ENCODE measurements around the gene KCNK6.

Gene KCNK6

DNA sequence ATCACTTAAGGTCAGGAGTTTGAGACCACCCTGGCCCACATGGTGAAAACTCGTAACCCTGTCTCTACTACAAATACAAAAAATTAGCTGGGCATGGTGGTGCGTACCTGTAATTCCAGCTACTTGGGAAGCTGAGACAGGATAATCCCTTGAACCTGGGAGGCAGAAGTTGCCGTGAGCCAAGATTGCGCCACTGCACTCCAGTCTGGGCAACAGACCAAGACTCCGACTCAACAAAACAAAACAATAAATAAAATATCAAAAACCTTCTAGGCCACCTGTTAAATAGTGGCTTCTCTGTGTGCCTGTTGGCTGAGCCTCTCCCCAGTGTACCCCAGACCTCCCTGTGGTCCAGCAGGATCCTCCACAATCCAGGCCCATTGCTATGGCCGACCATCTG lies 51.4 kb downstream of the KCNK6 start:
- TF ChIP-seq CTCF (IDR thresholded peaks at IDR 0.05; ENCODE audit: insufficient read depth, low read length, poor library complexity, severe bottlenecking) = no peak
- no peaks in the 10 kb centered on the region for H3K27me3 ChIP-seq (replicated peaks; ENCODE audit: control insufficient read depth, insufficient read depth, low read length)

DNA sequence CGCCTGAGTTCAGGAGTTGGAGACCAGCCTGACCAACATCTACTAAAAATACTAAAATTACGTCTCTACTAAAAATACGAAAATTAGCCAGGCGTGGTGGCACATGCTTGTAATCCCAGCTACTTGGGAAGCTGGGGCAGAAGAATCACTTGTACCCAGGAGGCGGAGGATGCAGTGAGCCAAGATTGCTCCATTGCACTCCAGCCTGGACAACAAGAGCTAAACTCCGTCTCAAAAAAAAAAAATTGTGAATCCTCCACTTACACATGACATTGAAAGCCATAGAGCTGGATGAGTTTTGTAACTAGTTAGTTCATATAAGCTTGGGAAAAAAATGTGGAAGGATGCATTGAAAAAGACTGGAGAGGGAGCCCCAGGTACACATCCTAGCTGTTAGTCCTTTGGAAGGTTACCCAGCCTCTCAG lies 54.3 kb downstream of the KCNK6 start:
- Histone ChIP-seq H3K4me3 (replicated peaks; ENCODE audit: low read depth, low read length) (peak overlapping the region; percentile 46), H3K36me3 (ENCODE audit: control insufficient read depth, insufficient read depth, low read length) (peaks cover 6% of the 10 kb centered on the region), H3K27me3 (replicated peaks; ENCODE audit: control insufficient read depth, insufficient read depth, low read length) (no peaks in the 10 kb centered on the region)
- no peak for DNase-seq (ENCODE audit: extremely low read depth, insufficient read length)
- no peak for TF ChIP-seq CTCF (IDR thresholded peaks at IDR 0.05; ENCODE audit: insufficient read depth, low read length, poor library complexity, severe bottlenecking)

More for the DNA sequence above, 51.4 kb downstream of the KCNK6 start:
- Histone ChIP-seq H3K36me3 (ENCODE audit: control insufficient read depth, insufficient read depth, low read length) (peaks cover under 1% of the 10 kb centered on the region; the same call in 1 of the 2 replicates), H3K4me3 (replicated peaks; ENCODE audit: low read depth, low read length) (no peak overlapping the region)
- no peak for DNase-seq (ENCODE audit: extremely low read depth, insufficient read length)

GRCh38 chr19:38374332-38375097 lies 54.9 kb downstream of the KCNK6 start, which contains the start of gene PSMD8:
PSMD8 (plus strand) TSS chr19:38374571; CDS start chr19:38374602, 31 bp downstream.
- DNase-seq (ENCODE audit: extremely low read depth, insufficient read length) = peak; percentile 99
- peak within 1 kb of the TSS; percentile 96 for H3K4me3 ChIP-seq (replicated peaks; ENCODE audit: low read depth, low read length)
- peak; percentile 18 for TF ChIP-seq CTCF (IDR thresholded peaks at IDR 0.05; ENCODE audit: insufficient read depth, low read length, poor library complexity, severe bottlenecking)
- H3K27me3 ChIP-seq (replicated peaks; ENCODE audit: control insufficient read depth, insufficient read depth, low read length) = no peaks in the 10 kb centered on the region
- peaks cover 11% of the 10 kb centered on the region for H3K36me3 ChIP-seq (ENCODE audit: control insufficient read depth, insufficient read depth, low read length)

- DNase-seq (ENCODE audit: extremely low read depth, insufficient read length) = no peak
- Histone ChIP-seq H3K36me3 (ENCODE audit: control insufficient read depth, insufficient read depth, low read length) (peaks cover 12% of the 10 kb centered on the region), H3K4me3 (replicated peaks; ENCODE audit: low read depth, low read length) (peak overlapping the region; percentile 96), H3K27me3 (replicated peaks; ENCODE audit: control insufficient read depth, insufficient read depth, low read length) (no peaks in the 10 kb centered on the region)
- no peak for TF ChIP-seq CTCF (IDR thresholded peaks at IDR 0.05; ENCODE audit: insufficient read depth, low read length, poor library complexity, severe bottlenecking)
Measured at GRCh38 chr19:38375098-38375493, 55.5 kb downstream of the KCNK6 start.

DNA sequence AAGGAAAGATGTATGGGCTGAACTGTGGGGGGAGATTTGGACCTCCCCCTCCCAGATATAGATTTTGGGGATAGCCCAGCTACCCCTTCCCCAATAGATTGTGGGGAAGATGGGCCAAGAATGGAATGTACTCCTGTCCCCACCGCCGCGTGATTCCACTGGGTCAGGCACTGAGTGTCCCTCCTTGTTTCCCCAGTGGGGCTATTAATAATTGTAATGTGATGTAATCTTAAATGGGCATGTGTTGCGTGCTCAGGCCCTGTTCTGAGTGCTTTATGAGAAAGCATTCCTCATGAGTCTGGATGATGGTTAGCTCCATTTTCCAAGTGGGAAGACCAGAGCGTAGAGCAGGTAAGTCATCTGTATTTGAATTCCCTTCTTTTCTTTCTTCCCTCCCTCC lies 56.1 kb downstream of the KCNK6 start:
- no peak for TF ChIP-seq CTCF (IDR thresholded peaks at IDR 0.05; ENCODE audit: insufficient read depth, low read length, poor library complexity, severe bottlenecking)
- Histone ChIP-seq H3K4me3 (replicated peaks; ENCODE audit: low read depth, low read length) (peak overlapping the region; percentile 96), H3K36me3 (ENCODE audit: control insufficient read depth, insufficient read depth, low read length) (peaks cover 17% of the 10 kb centered on the region), H3K27me3 (replicated peaks; ENCODE audit: control insufficient read depth, insufficient read depth, low read length) (no peaks in the 10 kb centered on the region)
- DNase-seq (ENCODE audit: extremely low read depth, insufficient read length) = no peak

All from GM06990 (cell line).